ENCODE results near the gene TCERG1L.
"Not testable (repeated sequence)": the region's sequence is repeated elsewhere in the genome, so short reads cannot be mapped to it uniquely, and the experiment has no call there.

Gene TCERG1L

GRCh38 chr10:131084791-131085090, 226.8 kb downstream of the TCERG1L start:
- no peak for DNase-seq (ENCODE audit: low read depth in 2 of 2)

- DNase-seq (ENCODE audit: low read depth in 2 of 2): no peak
These were observed 227.4 kb downstream of the TCERG1L start for GRCh38 chr10:131083915-131084790.

GRCh38 chr10:131082991-131083481, 228.5 kb downstream of the TCERG1L start:
- no peak for DNase-seq (ENCODE audit: low read depth in 2 of 2)

- no peak for DNase-seq (ENCODE audit: low read depth in 2 of 2)
These were observed 229.2 kb downstream of the TCERG1L start for GRCh38 chr10:131082201-131082850.

- DNase-seq (ENCODE audit: low read depth in 2 of 2): no peak
These were observed 229.7 kb downstream of the TCERG1L start for GRCh38 chr10:131081786-131082185.

GRCh38 chr10:131081376-131081775, 230.1 kb downstream of the TCERG1L start:
- no peak for DNase-seq (ENCODE audit: low read depth in 2 of 2)

GRCh38 chr10:131080571-131080970, 230.9 kb downstream of the TCERG1L start:
- no peak for DNase-seq (ENCODE audit: low read depth in 2 of 2)

GRCh38 chr10:131079314-131079713, 232.2 kb downstream of the TCERG1L start:
- no peak for DNase-seq (ENCODE audit: low read depth in 2 of 2)

GRCh38 chr10:131078882-131079280, 232.6 kb downstream of the TCERG1L start:
- not testable (repeated sequence) for DNase-seq (ENCODE audit: low read depth in 2 of 2)

GRCh38 chr10:131078131-131078881, 233.2 kb downstream of the TCERG1L start:
- no peak for DNase-seq (ENCODE audit: low read depth in 2 of 2)

GRCh38 chr10:131077724-131078123, 233.8 kb downstream of the TCERG1L start:
- DNase-seq (ENCODE audit: low read depth in 2 of 2): no peak

- no peak for DNase-seq (ENCODE audit: low read depth in 2 of 2)
These were observed 234.5 kb downstream of the TCERG1L start for GRCh38 chr10:131077031-131077430.

GRCh38 chr10:131076356-131076755, 235.2 kb downstream of the TCERG1L start:
- no peak for DNase-seq (ENCODE audit: low read depth in 2 of 2)

GRCh38 chr10:131075218-131075770, 236.2 kb downstream of the TCERG1L start:
- DNase-seq (ENCODE audit: low read depth in 2 of 2): no peak

- no peak for DNase-seq (ENCODE audit: low read depth in 2 of 2)
These were observed 236.8 kb downstream of the TCERG1L start for GRCh38 chr10:131074682-131075081.

- no peak for DNase-seq (ENCODE audit: low read depth in 2 of 2)
These were observed 238.0 kb downstream of the TCERG1L start for GRCh38 chr10:131073469-131074035.

- DNase-seq (ENCODE audit: low read depth in 2 of 2): no peak
These were observed 238.7 kb downstream of the TCERG1L start for GRCh38 chr10:131072651-131073468.

- DNase-seq (ENCODE audit: low read depth in 2 of 2): no peak
These were observed 239.8 kb downstream of the TCERG1L start for GRCh38 chr10:131071721-131072120.

GRCh38 chr10:131070856-131071255, 240.7 kb downstream of the TCERG1L start:
- DNase-seq (ENCODE audit: low read depth in 2 of 2): no peak

GRCh38 chr10:131068760-131069159, 242.8 kb downstream of the TCERG1L start:
- DNase-seq (ENCODE audit: low read depth in 2 of 2): no peak

GRCh38 chr10:131068311-131068710, 243.2 kb downstream of the TCERG1L start:
- no peak for DNase-seq (ENCODE audit: low read depth in 2 of 2)

All from stimulated activated CD4-positive, alpha-beta T cell treated with anti-CD3 and anti-CD28 coated beads, Interleukin-15, amount 100 ng/mL, for 48 hours (primary cell).